ENCODE results near the gene SF3B6.
"Not testable (repeated sequence)": the region's sequence is repeated elsewhere in the genome, so short reads cannot be mapped to it uniquely, and the experiment has no call there.

Gene SF3B6

DNA sequence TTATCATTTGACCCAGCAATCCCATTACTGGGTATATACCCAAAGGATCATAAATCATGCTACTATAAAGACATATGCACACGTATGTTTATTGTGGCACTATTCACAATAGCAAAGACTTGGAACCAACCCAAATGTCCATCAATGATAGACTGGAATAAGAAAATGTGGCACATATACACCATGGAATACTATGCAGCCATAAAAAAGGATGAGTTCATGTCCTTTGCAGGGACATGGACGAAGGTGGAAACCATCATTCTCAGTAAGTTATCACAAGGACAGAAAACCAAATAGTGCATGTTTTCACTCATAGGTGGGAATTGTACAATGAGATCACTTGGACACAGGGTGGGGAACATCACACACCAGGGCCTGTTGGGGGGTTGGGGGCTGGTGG is 24.6 kb upstream of the SF3B6 start:
- DNase-seq; intact Hi-C loops (cut with DNase I): not testable (repeated sequence)

DNA sequence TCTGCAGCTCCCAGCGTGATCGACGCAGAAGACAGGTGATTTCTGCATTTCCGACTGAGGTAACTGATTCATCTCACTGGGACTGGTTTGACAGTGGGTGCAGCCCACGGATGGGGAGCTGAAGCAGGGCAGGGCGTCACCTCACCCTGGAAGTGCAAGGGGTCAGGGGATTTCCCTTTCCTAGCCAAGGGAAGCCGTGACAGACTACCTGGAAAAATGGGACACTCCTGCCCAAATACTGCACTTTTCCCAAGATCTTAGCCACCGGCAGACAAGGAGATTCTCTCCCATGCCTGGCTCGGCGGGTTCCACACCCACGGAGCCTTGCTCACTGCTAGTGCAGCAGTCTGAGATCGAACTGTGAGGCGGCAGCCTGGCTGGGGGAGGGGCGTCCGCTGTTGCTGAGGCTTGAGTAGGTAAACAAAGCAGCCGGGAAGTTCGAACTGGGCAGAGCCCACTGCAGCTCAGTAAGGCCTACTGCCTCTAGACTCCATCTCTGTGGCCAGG is 19.1 kb upstream of the SF3B6 start:
- peak in 1 of 10 donors; percentile 57 for DNase-seq
- intact Hi-C loops (cut with DNase I): not testable (repeated sequence)

DNA sequence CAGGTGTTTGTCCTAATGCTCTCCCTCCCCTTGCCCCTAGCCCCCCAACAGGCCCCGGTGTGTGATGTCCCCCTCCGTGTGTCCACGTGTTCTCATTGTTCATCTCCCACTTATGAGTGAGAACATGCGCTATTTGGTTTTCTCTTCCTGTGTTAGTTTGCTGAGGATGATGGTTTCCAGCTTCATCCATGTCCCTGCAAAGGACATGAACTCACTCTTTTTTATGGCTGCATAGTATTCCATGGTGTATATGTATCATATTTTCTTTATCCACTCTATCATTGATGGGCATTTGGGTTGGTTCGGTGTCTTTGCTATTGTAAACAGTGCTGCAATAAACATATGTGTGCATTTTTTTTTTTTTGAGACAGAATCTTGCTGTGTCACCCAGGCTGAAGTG is 17.1 kb upstream of the SF3B6 start:
- intact Hi-C loops (cut with DNase I); DNase-seq: not testable (repeated sequence)

DNA sequence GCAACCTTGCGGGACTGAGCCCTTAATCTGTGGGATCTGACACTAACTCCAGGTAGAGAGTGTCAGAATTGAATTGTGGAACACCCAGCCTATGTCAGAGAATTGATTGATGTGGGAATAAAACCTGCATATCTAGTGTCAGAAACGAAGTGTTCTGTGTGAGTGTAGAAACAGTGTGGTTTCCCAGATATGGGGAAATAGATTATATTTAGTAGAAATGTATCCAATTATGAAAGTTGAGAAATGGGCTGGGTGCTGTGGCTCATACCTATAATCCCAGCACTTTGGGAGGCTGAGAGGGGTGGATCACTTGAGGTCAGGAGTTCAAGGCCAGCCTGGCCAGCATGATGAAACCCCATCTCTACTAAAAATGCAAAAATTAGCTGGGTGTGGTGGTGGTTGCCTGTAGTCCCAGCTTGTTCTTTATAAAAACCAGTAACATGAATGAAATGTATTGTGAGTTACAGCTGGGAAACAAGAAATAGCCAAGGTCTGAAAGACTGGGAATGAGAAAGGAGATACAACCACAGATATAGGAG is 12.8 kb upstream of the SF3B6 start:
- no peak for DNase-seq
- intact Hi-C loops (cut with DNase I): no loop called here

DNA sequence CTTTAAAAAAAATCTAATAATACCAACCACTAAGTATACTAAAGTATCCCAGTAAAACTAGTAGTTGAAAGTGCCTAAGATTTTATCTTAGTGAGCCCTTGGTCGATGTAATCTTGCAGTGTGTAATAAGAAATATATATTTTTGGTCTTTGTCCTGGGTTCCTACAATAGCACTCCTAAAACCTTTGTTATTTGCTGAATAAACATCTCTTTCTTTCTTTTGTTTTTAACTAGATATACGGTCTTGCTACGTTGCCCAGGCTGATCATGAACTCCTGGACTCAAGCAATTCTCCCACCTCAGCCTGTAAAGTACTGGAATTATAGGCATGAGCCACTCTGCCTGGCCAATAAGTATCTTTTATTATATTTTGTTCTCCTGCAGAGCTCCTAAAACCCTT is 10.9 kb upstream of the SF3B6 start:
- intact Hi-C loops (cut with DNase I): no loop called here
- no peak for DNase-seq

DNA sequence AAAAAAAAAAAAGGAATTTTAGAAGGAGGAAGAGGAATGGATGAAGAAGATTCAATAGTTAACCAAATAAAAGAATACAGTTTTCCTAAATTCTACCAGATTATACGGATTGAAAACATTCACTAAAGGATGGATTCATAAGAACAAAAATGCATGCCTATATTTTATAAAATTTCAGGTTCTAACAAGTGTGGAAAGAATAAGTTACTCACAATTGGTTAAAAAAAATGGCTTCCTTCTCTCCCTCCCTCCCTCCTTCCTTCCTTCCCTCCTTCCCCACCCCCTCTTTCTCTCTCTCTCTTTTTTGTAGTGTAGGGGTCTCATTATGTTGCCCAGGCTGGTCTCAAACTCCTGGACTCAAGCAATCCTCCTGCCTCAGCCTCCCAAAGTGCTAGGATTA is 10.1 kb upstream of the SF3B6 start:
- intact Hi-C loops (cut with DNase I): no loop called here
- DNase-seq: no peak

DNA sequence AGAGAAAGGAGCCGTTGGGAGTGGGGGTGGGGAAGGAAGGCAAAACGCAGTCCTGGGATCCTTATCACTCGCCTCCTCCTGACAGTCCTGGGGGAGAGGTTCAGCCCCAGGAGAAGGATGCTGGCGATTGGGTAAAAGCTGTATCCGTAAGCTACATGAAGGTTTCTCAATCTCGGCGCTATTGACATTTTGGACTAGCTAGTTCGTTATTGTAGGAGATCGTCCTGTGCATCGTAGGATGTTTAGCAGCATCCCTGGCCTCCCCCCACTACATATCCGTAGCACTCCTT is 9.0 kb upstream of the SF3B6 start:
- intact Hi-C loops (cut with DNase I): loop anchor here (2.0 kb wide), 2 partner anchors 38 to 158 kb away; partner anchors contain the start of genes ATAD2B, FAM228B and PFN4
- DNase-seq: no peak

DNA sequence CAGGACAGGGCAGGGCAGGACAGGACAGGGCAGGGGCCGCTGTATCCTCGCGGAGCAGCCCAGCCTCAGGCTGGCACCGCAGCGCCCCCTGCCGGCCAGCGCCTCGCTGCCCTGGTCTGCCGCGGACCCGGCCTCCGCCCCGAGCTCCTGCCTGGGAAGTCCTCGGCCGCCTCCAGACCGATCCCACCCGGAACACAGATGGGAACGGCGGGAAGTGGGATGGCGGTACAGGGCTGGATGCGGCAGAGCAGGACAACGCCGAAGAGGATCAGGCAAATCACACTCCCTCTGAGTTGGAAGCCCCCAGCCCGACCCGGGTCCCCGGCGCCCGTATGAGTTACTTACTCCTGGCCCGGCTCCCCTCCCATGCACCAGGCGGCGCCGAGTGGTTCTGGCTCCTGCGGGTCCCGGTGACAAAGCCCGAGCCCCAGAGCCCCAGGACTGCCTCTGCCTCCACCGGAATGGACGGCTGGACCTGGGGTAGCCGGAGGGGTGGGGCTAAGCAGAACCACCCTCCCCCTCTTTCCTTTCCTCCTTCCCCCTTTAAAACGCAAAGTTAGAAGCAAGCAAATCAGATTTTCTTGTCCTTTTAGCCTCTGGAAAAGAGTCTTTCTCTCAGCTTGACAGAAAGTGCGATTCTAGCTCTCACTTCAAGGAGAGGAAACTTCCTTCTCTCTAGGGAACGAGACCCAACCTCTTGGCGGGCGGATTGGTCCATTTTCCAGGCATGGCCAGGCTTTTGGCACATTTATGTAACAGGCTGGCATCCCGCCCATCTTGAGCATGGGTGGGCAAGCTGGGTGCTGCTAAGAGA is 8.5 kb upstream of the SF3B6 start, which contains the start of gene TP53I3:
Gene TP53I3 (minus strand): TSS at position 449 of the 814 bp plus-strand sequence. CDS start 508 bp downstream, outside the sequence.
- intact Hi-C loops (cut with DNase I): loop anchor here (1.0 to 2.0 kb wide), 3 partner anchors 38 to 260 kb away; partner anchors contain the start of genes ATAD2B, FAM228B and PFN4
- peak; percentile 62 to 98 (median 80) for DNase-seq

DNA sequence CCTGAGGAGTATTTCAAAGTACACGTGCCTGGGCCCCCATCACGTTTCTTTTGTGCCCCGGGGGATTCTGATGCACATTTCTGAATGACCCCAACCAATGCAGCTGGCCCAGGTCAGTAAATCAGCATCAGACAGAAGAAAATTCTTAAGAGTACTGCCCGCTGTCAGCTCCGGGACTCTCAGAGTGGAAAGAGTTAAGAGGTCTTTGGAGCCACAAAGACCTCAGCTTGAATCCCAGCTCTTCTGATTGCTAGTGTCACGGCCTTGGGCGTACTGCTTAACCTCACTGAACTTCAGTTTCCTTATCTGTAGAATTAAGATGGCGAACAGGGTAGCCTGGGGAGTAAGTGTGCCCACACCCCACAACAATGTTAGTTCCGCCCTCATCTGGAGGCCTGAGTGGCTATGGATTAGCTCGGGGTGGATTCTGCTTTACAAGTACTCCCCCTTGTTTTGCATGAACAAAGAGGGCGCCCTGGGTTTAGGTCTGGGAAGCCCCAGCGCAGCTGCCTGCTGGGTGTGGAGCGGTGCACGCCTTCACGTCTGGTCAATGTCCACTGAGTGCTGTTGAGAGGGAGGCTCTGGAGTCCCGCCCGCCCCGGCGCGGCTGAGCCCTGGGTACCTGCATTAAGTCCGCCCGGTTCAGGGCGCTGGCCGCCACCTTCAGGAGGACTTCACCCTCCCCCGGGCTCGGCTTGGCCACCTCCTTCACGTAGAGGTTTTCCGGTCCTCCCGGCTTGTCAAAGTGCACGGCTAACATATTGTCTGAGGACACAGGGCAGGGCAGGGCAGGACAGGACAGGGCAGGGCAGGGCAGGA is 7.7 kb upstream of the SF3B6 start:
- peak in 3 of 10 donors; percentile 19 to 73 (median 50) for DNase-seq
- intact Hi-C loops (cut with DNase I): loop anchor here (1.0 to 2.0 kb wide), 3 partner anchors 39 to 259 kb away; partner anchors contain the start of genes ATAD2B, FAM228B and PFN4

DNA sequence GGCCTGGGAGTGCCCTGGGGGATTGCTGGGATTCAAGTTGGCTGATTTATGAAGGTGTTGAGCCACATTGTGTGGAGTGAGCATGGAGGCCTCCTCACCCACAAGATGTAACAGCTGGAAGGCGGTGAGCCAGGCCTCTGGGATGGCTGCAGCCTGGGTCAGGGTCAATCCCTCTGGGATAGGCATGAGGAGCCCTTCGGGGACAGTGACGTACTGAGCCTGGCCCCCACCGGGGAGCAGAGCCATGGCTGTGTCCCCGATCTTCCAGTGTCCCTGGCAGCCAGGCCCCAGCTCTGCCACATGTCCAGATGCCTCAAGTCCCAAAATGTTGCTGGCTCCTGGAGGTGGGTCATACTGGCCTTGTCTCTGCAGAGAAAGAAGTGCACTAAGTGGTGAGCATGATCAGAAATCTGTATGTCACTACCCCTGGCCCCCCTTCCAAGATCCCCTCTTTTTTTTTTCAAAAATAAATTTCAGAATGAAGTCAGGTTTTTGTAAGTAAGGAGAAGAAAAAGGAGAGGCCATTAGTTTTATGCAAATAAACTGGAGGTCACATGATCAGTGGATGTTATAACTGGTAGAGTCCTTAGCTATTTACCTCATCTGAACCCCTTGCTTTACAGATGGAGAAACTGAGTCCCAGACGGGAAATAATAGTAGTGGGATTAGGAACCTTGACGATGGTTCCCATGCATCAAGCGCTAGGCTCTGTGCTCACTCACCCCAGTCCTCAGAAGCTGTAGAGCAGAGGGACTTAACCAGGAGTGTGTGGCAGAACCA is 6.9 kb upstream of the SF3B6 start:
- intact Hi-C loops (cut with DNase I): no loop called here
- no peak for DNase-seq

DNA sequence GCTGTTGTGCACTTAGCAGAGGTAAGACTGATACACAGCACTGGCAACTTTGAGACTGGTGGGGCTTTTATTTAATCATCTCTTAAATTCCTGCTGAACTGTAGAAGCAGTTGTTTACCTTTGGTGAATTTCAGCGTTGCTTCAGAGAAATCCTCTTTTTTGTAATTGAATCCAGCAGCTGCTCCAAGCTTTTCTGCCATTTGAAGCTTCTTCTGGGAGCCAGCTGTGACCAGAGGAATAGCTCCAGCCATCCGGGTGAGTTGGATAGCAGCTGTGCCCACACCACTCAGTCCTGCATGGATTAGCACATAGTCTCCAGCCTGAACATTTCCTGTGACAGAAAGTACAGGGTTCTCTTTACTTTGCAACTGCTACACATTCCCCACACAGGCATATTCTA is 4.6 kb upstream of the SF3B6 start:
- intact Hi-C loops (cut with DNase I): no loop called here
- DNase-seq: no peak

DNA sequence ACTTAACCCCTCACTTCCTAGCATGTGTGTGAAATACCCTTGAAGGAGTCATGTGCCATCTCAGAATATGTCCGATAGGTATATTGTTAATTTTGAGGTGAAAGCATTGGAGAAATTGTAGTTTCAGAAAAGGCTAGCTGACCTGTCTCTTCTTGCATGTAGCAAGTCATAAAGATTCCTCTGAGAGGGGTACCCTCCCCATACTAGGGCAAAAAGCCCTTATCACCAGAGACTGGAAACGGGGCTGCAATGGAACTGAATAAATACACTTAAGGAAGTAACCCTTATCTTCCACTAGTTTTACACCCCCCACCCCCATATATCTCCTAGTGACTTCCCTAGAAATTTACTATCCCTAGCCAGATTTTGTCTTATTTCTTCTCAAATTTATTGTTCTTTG is 1.8 kb upstream of the SF3B6 start:
- DNase-seq: no peak
- intact Hi-C loops (cut with DNase I): loop anchor here (2.0 kb wide), 1 partner anchor 151 kb away; the partner anchor contains the start of gene ATAD2B

DNA sequence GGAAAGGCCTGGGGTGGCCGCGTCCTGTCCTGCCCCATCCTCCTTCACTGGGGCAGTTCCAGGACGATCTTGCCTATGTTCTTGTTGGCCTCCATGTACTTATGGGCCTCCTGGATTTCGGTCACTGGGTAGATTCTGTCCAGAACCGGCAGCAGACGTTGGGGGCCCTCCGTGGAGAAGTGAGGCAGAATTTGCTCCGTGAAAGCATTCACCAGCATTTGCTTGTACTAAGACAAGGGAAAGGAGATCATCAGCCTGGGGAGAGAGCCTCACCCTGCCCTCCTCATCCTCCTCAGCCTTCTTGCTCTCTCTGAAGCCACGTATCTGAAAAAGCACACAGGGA is 1.4 kb upstream of the SF3B6 start:
- intact Hi-C loops (cut with DNase I): loop anchor here (2.0 kb wide), 1 partner anchor 151 kb away; the partner anchor contains the start of gene ATAD2B
- no peak for DNase-seq

DNA sequence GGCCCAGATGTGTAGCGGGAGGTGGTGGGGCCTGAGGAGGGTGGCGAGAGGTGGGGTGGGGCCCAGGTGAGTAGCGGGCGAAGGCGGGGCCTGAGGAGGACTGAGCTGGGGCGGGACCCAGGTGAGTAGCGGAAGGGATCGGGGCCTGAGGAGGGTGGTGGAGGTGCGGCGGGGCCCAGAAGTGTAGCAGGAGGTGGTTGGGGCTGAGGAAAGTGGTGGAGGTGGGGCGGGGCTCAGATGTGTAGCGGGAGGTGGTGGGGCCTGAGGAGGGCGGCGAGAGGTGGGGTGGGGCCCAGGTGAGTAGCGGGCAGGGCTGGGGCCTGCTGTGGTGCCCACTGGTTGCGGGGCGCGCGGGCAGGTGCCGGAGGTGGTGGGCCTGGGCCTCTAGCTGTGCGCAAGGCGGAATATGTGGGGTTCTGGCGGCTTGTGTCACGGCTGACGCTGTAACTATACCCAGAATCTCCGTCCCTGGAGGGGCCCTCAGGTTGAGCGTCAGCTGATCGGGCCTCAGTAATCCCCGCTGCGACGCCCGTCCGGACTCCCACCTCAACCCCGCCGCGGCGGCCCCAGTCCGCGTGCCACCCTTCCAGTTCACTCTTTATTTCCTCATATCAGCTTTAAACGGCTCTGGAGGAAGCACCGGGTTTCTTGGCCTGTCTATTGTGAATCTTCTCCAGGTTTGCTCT is 866 bp upstream of the SF3B6 start:
- peak in 6 of 10 donors; percentile 21 to 88 (median 53) for DNase-seq
- intact Hi-C loops (cut with DNase I): loop anchor here (2.0 kb wide), 1 partner anchor 150 kb away; the partner anchor contains the start of gene ATAD2B

DNA sequence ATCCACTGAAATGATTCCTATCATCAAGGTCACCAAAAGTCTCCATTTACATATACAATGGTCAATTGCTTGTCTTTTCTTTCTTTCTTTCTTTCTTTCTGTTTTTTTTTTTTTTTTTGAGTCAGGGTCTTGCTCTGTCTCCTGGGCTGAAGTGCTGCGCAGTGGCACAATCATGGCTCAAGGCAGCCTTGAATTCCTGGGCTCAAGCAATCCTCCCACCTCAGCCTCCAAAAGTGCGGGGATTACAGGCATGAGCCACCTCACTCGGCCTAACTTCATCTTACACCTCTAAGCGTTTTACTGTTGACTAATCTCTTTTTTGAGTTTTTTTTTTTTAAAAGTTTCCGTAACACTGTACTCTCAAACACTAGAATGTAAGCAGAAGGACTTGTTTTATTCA is 867 bp downstream of the SF3B6 start:
- DNase-seq: no peak
- intact Hi-C loops (cut with DNase I): no loop called here

DNA sequence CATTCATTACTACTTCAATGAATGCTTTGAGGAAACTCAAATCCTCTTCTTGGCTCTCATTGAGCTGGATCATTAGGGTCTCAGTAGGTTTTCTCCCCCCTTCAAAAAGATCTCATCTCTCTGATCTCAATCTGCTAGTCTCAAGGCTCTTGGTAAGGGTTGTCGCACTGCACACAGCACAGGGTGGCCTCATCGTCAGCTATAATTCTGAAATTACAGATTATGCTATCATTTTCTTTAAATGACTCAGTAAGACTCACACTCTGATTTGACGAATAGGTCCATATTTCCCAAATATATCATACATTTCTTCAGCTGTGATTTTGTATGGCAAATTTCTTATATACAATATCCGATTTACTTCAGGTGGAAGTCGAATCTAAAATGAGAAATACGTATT is 2.3 kb downstream of the SF3B6 start:
- intact Hi-C loops (cut with DNase I): no loop called here
- DNase-seq: no peak

DNA sequence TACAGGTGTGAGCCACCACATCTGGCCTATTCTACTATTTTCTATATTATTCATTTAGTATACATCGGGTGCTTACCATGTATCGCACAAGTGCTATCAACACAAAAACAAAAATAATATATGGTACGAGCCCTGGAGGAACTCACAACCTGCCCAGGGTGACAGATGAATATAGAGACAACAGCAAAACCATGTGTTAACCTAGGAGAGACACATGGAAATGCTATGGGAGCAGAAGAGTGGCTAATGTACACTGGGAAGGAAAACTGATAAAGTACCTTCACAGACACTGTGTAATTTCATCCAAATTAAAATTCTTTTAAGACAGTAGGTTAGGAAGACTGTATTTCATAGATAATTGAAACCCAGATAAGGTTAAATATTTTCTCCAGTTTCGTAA is 3.9 kb downstream of the SF3B6 start:
- intact Hi-C loops (cut with DNase I): no loop called here
- no peak for DNase-seq

DNA sequence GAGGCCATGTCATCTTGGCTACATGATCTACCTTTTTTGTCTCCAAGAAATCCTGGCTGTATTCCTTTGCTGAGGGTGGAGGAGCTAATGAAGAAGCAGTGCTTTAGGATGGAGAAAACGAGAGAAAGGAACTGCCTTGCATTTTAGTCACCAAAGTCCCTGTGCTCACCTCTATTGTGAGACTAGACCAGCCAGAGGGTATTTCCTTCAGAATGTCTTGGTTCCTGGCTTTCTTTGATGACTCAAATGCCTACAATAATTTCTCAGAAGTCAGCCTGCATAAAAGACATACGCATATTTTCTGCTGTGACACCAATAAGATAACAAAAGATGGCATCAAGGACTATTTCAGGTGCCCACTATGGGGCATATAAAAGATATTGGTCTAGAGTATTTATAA is 10.8 kb downstream of the SF3B6 start:
- intact Hi-C loops (cut with DNase I): no loop called here
- no peak for DNase-seq

DNA sequence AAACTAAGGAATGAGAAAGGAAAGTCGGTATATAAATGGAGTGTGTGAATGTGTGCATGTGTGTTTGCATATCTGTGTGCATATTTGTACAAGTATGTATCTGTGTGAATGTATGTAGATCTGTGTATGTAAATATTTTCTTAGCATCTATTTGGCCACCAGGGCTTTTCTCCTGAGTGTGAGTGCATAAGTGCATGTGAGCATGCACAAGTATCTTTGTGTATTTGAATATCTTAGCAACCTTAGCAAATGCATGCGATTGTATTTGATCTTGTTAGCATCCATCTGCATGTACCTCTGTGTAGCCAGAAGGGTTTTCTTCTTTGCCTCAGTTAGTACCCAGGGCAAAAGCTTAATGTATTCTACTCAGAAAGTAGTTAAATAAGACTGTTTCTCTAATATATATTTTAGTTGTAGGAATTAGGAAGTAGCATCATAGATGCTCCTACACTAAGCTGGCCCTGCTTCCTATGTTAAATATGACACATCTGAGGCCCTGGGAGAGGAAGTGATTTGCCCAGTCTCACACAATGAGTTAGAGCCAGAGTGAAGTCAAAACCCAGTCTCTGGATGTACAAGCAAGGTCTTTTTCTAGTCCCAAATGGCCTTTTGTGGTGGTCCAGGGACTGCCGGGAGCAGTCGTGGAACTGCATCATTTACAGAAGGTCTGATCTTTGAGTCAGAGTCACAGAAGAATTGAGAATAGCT is 17.4 kb downstream of the SF3B6 start:
- intact Hi-C loops (cut with DNase I): no loop called here
- DNase-seq: no peak
